HepG2 (cell line): Measurements from ENCODE around the gene UTP25. TPM values are rescaled to one million over a fixed set of nuclear protein-coding genes. Genes with fewer than 3 reads are reported as not detected.

Experiments used
- ATAC-seq: fragments of 200-7000 bp; cut with Tn5 transposase; 3 replicates; pipeline ENCODE4 v1.9.1; 2020; ENCODE audit warnings: mild to moderate bottlenecking, moderate library complexity
- BruUV-seq: library from RNA; stranded (reverse); fragments of 400-500 nt; replicated peaks from 2 replicates; lab custom pipeline; 2021; lab: Mats Ljungman, UMichigan
- CTCF ChIA-PET: fragments of 300-600 bp; formaldehyde crosslinking; extraction: SDS; loops from one replicate; lab custom pipeline; 2021; ENCODE audit warnings: low total read pairs, inconsistent platforms, low intra/inter-chr PET ratio; lab: Yijun Ruan, JAX
- POLR2A ChIA-PET: fragments of 350-600 bp; sonication (Branson Sonifier 250); formaldehyde crosslinking; loops from one replicate; lab custom pipeline; 2020; ENCODE audit warnings: antibody characterized with exemption, inconsistent platforms; lab: Yijun Ruan, JAX
- DNase-seq: peaks from one replicate; pipeline ENCODE4 v3.0.0-alpha.2; 2015; ENCODE audit warnings: low spot score
- FAIRE-seq: peaks from 3 replicates; lab custom pipeline; 2011; peaks lifted over from hg19 to GRCh38; lab: Jason Lieb, UNC
- H2AFZ ChIP-seq: one replicate; pipeline ENCODE4 v1.6.1; 2011; ENCODE audit warnings: low read length, inconsistent platforms
- H3K27ac ChIP-seq: fragments of 300-600 bp; 3 replicates; pipeline ENCODE4 v1.8.0; 2011; ENCODE audit warnings: mixed run types, mild to moderate bottlenecking, mixed read lengths, low read length, inconsistent platforms; ENCODE audit not compliant: insufficient read depth; ENCODE audit errors: extremely low read length
- H3K27me3 ChIP-seq, 2 experiments: fragments of 200-600 bp in 1 of 2; 2 replicates in 1 of 2; 3 replicates in 1 of 2; pipeline versions ENCODE4 v1.6.0 to v1.8.0; 2011; ENCODE audit warnings: low read length in 2 of 2, mild to moderate bottlenecking in 2 of 2, moderate library complexity in 2 of 2, inconsistent platforms in 1 of 2; ENCODE audit not compliant: insufficient read depth in 2 of 2, control insufficient read depth in 1 of 2
- H3K36me3 ChIP-seq, 2 experiments: fragments of 200-600 bp in 1 of 2; replicated peaks in 1 of 2; 2 replicates in 1 of 2; 3 replicates in 1 of 2; pipeline versions ENCODE4 v1.5.1 to v1.8.0; 2011; ENCODE audit warnings: low read length in 2 of 2, inconsistent platforms in 1 of 2; ENCODE audit not compliant: insufficient read depth in 2 of 2, control insufficient read depth in 1 of 2
- H3K4me1 ChIP-seq: 2 replicates; pipeline ENCODE4 v1.5.1; 2012; ENCODE audit warnings: low read length, inconsistent platforms; ENCODE audit not compliant: insufficient read depth
- H3K4me2 ChIP-seq: 2 replicates; pipeline ENCODE4 v1.6.0; 2011; ENCODE audit warnings: low read depth, low read length, inconsistent platforms
- H3K4me3 ChIP-seq, 3 experiments: fragments of 200-600 bp in 1 of 3; sonication (generic), shearing (Covaris generic) in 1 of 3; replicated peaks in 1 of 3; 2 replicates each; pipeline ENCODE4 v1.5.1; 2011 to 2016; ENCODE audit warnings: low read length in 3 of 3, inconsistent platforms in 2 of 3, low read depth in 2 of 3, mild to moderate bottlenecking in 2 of 3, control low read depth in 1 of 3, mixed read lengths in 1 of 3; ENCODE audit not compliant: insufficient read depth in 1 of 3
- H3K79me2 ChIP-seq: one replicate; pipeline ENCODE4 v1.6.1; 2011; ENCODE audit warnings: low read length, inconsistent platforms; ENCODE audit not compliant: insufficient read depth
- H3K9ac ChIP-seq: 2 replicates; pipeline ENCODE4 v1.6.0; 2011; ENCODE audit warnings: mild to moderate bottlenecking, low read depth, low read length, inconsistent platforms; ENCODE audit not compliant: insufficient read depth
- H3K9me3 ChIP-seq: 2 replicates; pipeline ENCODE4 v1.5.1; 2012; ENCODE audit warnings: mild to moderate bottlenecking, low read length
- H4K20me1 ChIP-seq: 2 replicates; pipeline ENCODE4 v1.6.0; 2011; ENCODE audit warnings: inconsistent platforms, mild to moderate bottlenecking, low read length, moderate library complexity; ENCODE audit not compliant: insufficient read depth
- CAMTA2 ChIP-seq: sonication (generic); formaldehyde crosslinking; IDR thresholded peaks from 2 replicates; pipeline ENCODE4 v1.4.0; 2020; ENCODE audit warnings: mild to moderate bottlenecking, missing genetic modification reagents, borderline replicate concordance
- KAT2B ChIP-seq: fragments of 150-350 bp; IDR thresholded peaks from 2 replicates; pipeline ENCODE4 v1.6.1; 2014; ENCODE audit warnings: low read depth, low read length, borderline replicate concordance
- MED1 ChIP-seq: sonication (generic); formaldehyde crosslinking; IDR thresholded peaks from 2 replicates; pipeline ENCODE4 v1.4.0; 2020; ENCODE audit warnings: missing genetic modification reagents
- NFIB ChIP-seq: sonication (generic); formaldehyde crosslinking; IDR thresholded peaks from 2 replicates; pipeline ENCODE4 v1.9.0; 2021; ENCODE audit warnings: missing genetic modification reagents, mild to moderate bottlenecking, borderline replicate concordance
- NR3C1 ChIP-seq: sonication (generic); formaldehyde crosslinking; IDR thresholded peaks from 2 replicates; pipeline ENCODE4 v1.4.0; 2020; ENCODE audit warnings: missing genetic modification reagents
- RCOR2 ChIP-seq: IDR thresholded peaks from 2 replicates; pipeline ENCODE4 v1.6.1; 2016; ENCODE audit warnings: missing biosample characterization, missing genetic modification reagents
- SRSF4 ChIP-seq: fragments of 200-400 bp; formaldehyde crosslinking; IDR thresholded peaks from one replicate; pipeline ENCODE4 v1.6.1; 2018; ENCODE audit warnings: mild to moderate bottlenecking, low read depth, low read length, moderate library complexity; ENCODE audit not compliant: poor library complexity, severe bottlenecking
- TEAD3 ChIP-seq: optimal IDR thresholded peaks from 2 replicates; pipeline ENCODE3; 2016; ENCODE audit warnings: borderline replicate concordance
- TRIM22 ChIP-seq: fragments of 450-650 bp; IDR thresholded peaks from 2 replicates; pipeline ENCODE4 v1.6.1; 2017
- ZBED4 ChIP-seq: sonication (generic); formaldehyde crosslinking; IDR thresholded peaks from 2 replicates; pipeline ENCODE4 v1.4.0; 2020; ENCODE audit warnings: missing genetic modification reagents, borderline replicate concordance
- ZNF33B ChIP-seq: sonication (generic); formaldehyde crosslinking; IDR thresholded peaks from 2 replicates; pipeline ENCODE4 v1.5.1; 2020; ENCODE audit warnings: mild to moderate bottlenecking, missing genetic modification reagents
- WGBS: methylation state at CpG from one replicate; pipeline ENCODE4 v1.1.6; 2017; ENCODE audit warnings: low lambda C conversion rate; 5-methylcytosine and 5-hydroxymethylcytosine counted together
- in situ Hi-C: cut with HindIII; loops from 2 replicates; pipeline ENCODE4 v1.10.0; 2017; ENCODE audit warnings: low pct_unique_long_range_greater_than_20kb; ENCODE audit not compliant: extremely low pct_ligation_motif_present
- intact Hi-C: fragments of 100-400 bp; cut with micrococcal nuclease; formaldehyde crosslinking; loops from one replicate; pipeline ENCODE4 v1.10.0; 2022; ENCODE audit not compliant: unreplicated experiment
- polyA plus RNA-seq, 8 experiments: library from polyadenylated mRNA; depleted of rRNA in 3 of 8; stranded (reverse) in 7 of 8; unstranded in 1 of 8; fragments of >200 nt; fragmentation: Illumina TruSeq in 4 of 8; extraction: Trizol in 4 of 8; gene quantifications; 2 replicates each; pipeline versions ENCODE4 v1.2.1 to v1.2.3, GENCODE V29; 2011 to 2016; ENCODE audit warnings: low read depth in 4 of 8, missing spikeins in 1 of 8, mixed read lengths in 1 of 8; ENCODE audit not compliant: insufficient read depth in 1 of 8
- total RNA-seq, 5 experiments: library from RNA; depleted of rRNA; stranded (reverse); fragments of >200 nt; fragmentation: Illumina TruSeq; extraction: Trizol; gene quantifications; 2 replicates each; pipeline ENCODE4 v1.2.3, GENCODE V29; 2016; ENCODE audit warnings: low read depth in 1 of 5
- TF ChIP-seq, protein P1 (sequence below): sonication (generic); formaldehyde crosslinking; IDR thresholded peaks from 2 replicates; pipeline ENCODE4 v1.4.0; 2020; ENCODE audit warnings: missing genetic modification reagents

The UTP25 gene
- total and polyA plus RNA-seq, 2 of the 13 experiments (the other 11 are each of a cell fraction or from before 2014, with no cell fraction given) = 4.8 to 5.7 TPM

DNA sequence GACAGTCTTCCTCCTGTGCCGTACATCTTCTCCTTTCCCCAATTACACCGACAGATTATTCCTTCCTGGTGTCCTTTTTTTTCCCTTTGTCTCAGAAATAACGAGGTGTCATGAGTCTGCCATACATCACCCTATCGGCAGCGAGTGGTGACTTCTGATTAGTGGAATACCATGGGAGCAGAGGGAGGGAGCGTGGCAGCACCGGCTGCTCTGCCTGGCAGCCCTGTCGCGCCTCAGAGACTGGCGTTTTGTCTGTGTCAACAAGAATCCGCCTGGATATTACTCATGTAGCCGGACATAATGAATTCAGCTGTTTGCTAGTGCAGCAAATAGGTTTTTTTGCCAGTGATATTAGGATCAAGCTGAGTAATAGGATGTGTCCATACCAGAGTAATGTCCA is 51.8 kb downstream of the UTP25 start:
- BruUV-seq = no TSS peak
- no peak overlapping the region for H3K9ac ChIP-seq
- CTCF ChIA-PET = no interaction called here
- DNase-seq = peak; percentile 2
- no peak for ATAC-seq
- no peaks in the 10 kb centered on the region for H3K79me2 ChIP-seq
- H3K9me3 ChIP-seq = no peaks in the 10 kb centered on the region
- intact Hi-C loops = no loop called here
- TF ChIP-seq, protein P1, sequence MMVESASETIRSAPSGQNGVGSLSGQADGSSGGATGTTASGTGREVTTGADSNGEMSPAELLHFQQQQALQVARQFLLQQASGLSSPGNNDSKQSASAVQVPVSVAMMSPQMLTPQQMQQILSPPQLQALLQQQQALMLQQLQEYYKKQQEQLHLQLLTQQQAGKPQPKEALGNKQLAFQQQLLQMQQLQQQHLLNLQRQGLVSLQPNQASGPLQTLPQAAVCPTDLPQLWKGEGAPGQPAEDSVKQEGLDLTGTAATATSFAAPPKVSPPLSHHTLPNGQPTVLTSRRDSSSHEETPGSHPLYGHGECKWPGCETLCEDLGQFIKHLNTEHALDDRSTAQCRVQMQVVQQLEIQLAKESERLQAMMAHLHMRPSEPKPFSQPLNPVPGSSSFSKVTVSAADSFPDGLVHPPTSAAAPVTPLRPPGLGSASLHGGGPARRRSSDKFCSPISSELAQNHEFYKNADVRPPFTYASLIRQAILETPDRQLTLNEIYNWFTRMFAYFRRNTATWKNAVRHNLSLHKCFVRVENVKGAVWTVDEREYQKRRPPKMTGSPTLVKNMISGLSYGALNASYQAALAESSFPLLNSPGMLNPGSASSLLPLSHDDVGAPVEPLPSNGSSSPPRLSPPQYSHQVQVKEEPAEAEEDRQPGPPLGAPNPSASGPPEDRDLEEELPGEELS (CRISPR knock-in tag) = no peak
- TF ChIP-seq CAMTA2 (CRISPR knock-in tag) (no peak), ZBED4 (CRISPR knock-in tag) (no peak), TEAD3 (CRISPR knock-in tag) (no peak), NFIB (CRISPR knock-in tag) (no peak), TRIM22 (no peak), SRSF4 (no peak), ZNF33B (CRISPR knock-in tag) (no peak), MED1 (CRISPR knock-in tag) (no peak), KAT2B (no peak), NR3C1 (CRISPR knock-in tag) (no peak), RCOR2 (CRISPR knock-in tag) (no peak)
- TF ChIP-seq, all 625 proteins: peak for 0
- H2AFZ ChIP-seq = no peak overlapping the region
- no peak for FAIRE-seq
- in situ Hi-C loops = no loop called here
- H3K27me3 ChIP-seq = peaks cover 0 to 5% of the 10 kb centered on the region in 2 experiments; a peak in 1 of 5 replicates
- POLR2A ChIA-PET = no interaction called here
- H3K4me1 ChIP-seq = no peaks in the 10 kb centered on the region
- no peak overlapping the region for H3K4me2 ChIP-seq
- no peak overlapping the region for H3K27ac ChIP-seq
- no peaks in the 10 kb centered on the region for H4K20me1 ChIP-seq
- 3% methylated on average over 12 of the region's 12 CpGs for WGBS
- H3K4me3 ChIP-seq = no peak overlapping the region
- no peaks in the 10 kb centered on the region for H3K36me3 ChIP-seq
